ENCODE measurements around the gene SLC28A3.

SLC28A3 gene

GRCh38 chr9:84297162-84297821, 43.3 kb downstream of the SLC28A3 start:
- TF ChIP-seq, protein P1, sequence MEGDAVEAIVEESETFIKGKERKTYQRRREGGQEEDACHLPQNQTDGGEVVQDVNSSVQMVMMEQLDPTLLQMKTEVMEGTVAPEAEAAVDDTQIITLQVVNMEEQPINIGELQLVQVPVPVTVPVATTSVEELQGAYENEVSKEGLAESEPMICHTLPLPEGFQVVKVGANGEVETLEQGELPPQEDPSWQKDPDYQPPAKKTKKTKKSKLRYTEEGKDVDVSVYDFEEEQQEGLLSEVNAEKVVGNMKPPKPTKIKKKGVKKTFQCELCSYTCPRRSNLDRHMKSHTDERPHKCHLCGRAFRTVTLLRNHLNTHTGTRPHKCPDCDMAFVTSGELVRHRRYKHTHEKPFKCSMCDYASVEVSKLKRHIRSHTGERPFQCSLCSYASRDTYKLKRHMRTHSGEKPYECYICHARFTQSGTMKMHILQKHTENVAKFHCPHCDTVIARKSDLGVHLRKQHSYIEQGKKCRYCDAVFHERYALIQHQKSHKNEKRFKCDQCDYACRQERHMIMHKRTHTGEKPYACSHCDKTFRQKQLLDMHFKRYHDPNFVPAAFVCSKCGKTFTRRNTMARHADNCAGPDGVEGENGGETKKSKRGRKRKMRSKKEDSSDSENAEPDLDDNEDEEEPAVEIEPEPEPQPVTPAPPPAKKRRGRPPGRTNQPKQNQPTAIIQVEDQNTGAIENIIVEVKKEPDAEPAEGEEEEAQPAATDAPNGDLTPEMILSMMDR (IDR thresholded peaks at IDR 0.05; ENCODE audit: low read depth, low read length, missing control alignments), result no peak
- no peak overlapping the region for H3K4me3 ChIP-seq (ENCODE audit: low read depth, low read length)
- in situ Hi-C loops (cut with HindIII; ENCODE audit: low sequenced_read_pairs), result no loop called here
- DNase-seq (ENCODE audit: low read depth), result no peak

DNA sequence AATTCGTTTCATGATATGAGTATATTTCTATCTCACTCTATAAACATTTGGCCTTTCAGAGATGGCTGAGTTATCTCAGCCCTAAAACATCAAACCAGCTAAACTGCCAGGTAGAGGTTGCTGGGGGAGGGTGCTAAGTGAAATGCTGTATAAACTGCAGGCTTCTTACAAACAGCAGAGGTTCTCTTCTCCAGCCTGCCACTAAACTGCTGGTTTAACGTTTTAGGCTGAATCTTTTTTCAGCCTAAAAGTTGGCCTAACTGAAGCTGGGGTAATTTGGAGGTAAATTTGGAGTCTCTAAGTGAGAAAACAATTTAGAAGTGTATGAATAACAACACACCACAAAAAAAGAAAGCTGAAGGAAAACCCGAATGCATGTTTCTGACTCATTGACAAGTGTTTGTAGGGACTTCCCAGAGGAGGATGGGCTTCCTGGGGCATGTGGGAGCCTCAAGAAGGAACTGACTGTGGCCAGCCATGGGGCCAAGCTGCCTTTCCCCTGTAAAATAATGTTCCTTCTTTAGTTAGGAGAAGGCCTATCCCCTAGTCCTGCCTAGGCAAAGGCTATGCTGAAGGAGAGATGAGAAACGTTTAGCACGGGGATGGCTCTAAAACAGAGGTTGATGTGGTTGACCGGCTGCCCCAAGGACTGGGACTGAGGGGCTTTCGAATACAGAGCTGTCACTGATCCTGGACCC, 44.3 kb downstream of the SLC28A3 start:
- DNase-seq (ENCODE audit: low read depth), result no peak
- in situ Hi-C loops (cut with HindIII; ENCODE audit: low sequenced_read_pairs), result no loop called here
- H3K4me3 ChIP-seq (ENCODE audit: low read depth, low read length), result no peak overlapping the region
- TF ChIP-seq, protein P1 (IDR thresholded peaks at IDR 0.05; ENCODE audit: low read depth, low read length, missing control alignments), result no peak

DNA sequence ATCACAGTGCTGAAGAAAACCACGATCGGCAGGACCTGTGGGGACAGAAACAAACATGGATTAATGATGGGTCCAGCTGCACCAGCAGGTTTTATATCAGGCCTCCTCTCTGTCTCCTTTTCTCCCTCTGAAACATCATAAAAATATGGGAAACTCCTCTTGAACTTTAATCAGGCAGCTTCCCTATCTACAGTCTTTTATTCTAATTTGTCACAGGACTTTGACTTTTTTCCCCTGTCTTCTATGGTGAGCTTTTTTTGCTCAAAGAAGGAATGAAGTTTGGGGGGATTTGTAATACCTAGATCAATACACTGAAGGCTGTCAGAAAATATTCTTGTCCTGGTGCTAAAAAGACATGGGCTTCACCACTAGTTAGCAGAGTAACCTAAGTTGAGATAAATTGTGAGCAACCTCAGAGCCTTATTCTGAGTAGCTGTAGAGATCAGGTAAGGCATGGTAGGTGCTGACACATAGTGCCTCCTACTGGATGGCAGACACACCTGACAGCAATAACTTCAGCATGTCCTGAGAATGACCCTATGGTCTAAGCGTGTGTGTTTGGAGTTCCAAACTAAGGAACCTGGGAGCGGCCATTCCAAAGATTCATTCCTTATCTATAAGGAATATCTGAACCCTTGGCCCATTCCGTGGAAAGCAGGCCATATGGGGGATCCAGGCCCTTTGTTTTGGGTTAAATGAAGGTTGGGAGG, 46.2 kb downstream of the SLC28A3 start:
- in situ Hi-C loops (cut with HindIII; ENCODE audit: low sequenced_read_pairs), result no loop called here
- no peak overlapping the region for H3K4me3 ChIP-seq (ENCODE audit: low read depth, low read length)
- no peak for DNase-seq (ENCODE audit: low read depth)
- TF ChIP-seq, protein P1 (IDR thresholded peaks at IDR 0.05; ENCODE audit: low read depth, low read length, missing control alignments), result no peak

DNA sequence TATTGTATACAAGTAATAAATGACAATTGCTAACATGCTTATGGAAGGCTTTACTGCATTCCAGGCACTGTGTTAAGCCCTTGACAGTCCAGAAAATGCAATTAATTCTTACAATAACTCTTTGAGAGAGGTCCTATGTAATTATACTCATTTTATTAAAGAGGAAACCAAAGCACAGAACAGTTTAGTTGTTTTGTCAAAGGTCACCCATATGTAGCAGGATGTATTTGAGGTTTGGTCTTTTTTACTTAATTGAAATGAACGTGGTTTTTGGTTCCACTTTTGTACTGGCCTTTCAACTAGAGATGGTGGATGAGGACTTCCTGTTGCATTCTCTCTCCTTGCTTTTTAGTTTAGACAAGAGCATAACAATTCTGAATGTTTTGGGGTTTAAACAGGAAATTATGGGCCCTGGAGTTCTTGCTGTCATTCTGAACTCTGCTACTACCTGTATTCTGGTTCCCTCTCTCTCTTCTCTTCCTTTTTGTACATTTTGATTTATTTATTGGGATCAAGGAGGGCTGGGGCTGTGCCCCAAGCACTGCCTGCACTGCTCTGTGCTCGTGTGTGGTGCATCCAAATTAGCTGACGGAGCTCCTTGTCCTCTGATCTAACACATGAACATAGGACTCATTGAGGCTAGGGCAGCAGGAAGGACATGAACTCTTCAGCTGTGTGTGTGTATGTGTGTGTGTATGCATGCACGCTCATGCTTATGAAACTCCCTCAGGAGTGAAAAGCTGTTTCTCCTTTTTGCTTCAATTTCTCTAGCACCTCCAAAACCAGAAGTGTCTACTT, 47.4 kb downstream of the SLC28A3 start:
- TF ChIP-seq, protein P1 (IDR thresholded peaks at IDR 0.05; ENCODE audit: low read depth, low read length, missing control alignments), result no peak
- DNase-seq (ENCODE audit: low read depth), result no peak
- no peak overlapping the region for H3K4me3 ChIP-seq (ENCODE audit: low read depth, low read length)
- in situ Hi-C loops (cut with HindIII; ENCODE audit: low sequenced_read_pairs), result no loop called here

DNA sequence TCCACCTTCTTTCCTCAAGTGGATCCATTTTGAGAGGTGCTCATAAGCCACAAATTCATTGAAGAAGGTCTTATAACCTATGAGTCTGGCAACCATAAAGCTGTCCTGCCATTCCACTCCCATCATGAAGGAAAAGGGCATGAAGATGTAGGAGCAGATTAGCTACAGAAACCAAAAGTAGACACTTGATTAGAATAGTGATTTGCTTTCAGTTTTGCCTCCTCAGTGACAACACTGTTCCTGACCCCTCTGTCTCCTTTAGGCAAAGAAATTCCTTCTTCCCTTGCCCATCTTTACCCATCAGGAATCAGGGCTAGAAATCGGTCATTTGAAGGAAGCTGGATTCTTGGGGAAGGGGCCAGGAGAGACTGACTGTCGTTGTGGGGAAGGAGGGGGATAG, 55.2 kb downstream of the SLC28A3 start:
- TF ChIP-seq, protein P1 (IDR thresholded peaks at IDR 0.05; ENCODE audit: low read depth, low read length, missing control alignments), result no peak
- in situ Hi-C loops (cut with HindIII; ENCODE audit: low sequenced_read_pairs), result no loop called here
- H3K4me3 ChIP-seq (ENCODE audit: low read depth, low read length), result no peak overlapping the region
- no peak for DNase-seq (ENCODE audit: low read depth)

- DNase-seq (ENCODE audit: low read depth), result no peak
- TF ChIP-seq, protein P1 (IDR thresholded peaks at IDR 0.05; ENCODE audit: low read depth, low read length, missing control alignments), result no peak
- in situ Hi-C loops (cut with HindIII; ENCODE audit: low sequenced_read_pairs), result no loop called here
- no peak overlapping the region for H3K4me3 ChIP-seq (ENCODE audit: low read depth, low read length)
Measured at GRCh38 chr9:84283946-84284345, 56.6 kb downstream of the SLC28A3 start.
